Smooth muscle cell of trachea (primary cell): ENCODE data around the gene OTUD4. TPM values are rescaled to one million over a fixed set of nuclear protein-coding genes. Genes with fewer than 3 reads are reported as not detected.

Source experiments
- total RNA-seq: library from RNA; depleted of rRNA; stranded (reverse); fragments of >200 nt; gene quantifications from 2 replicates; pipeline ENCODE4 v1.2.1, GENCODE V29; 2014

The OTUD4 gene
- 23.0 and 23.1 TPM in 2 replicates for total RNA-seq

GRCh38 chr4:145180298-145181090 lies at the start of gene OTUD4:
Gene OTUD4 (minus strand): TSS chr4:145180589. CDS start chr4:145179973, 616 bp downstream.

GRCh38 chr4:145097821-145098674 lies 82.3 kb downstream of the OTUD4 start, which contains the start of the genes ABCE1 and ANAPC10:
Gene ABCE1 (plus strand): TSS chr4:145098311. CDS start chr4:145104413, 6,102 bp downstream.
Gene ANAPC10 (minus strand): TSS chr4:145098196. CDS start chr4:145096099, 2,097 bp downstream.

Other genes with a start within 250 kb of the OTUD4 start
- 24.0 and 28.1 TPM in 2 replicates for gene ANAPC10, start 82.4 kb downstream of the OTUD4 start, total RNA-seq
- 97.4 and 104 TPM in 2 replicates for gene ABCE1, start 82.3 kb downstream of the OTUD4 start, total RNA-seq